CD4-positive, alpha-beta T cell treated with Interleukin-17A for 4 hours (primary cell): ENCODE data around the gene TBC1D22B.

ENCODE experiments used
- DNase-seq: peaks from one replicate; pipeline ENCODE4 v3.0.0-alpha.2; 2020; ENCODE audit warnings: mixed read lengths

Gene TBC1D22B

GRCh38 chr6:37239950-37240713 is 17.4 kb upstream of the TBC1D22B start:
- peak; percentile 70 for DNase-seq

DNA sequence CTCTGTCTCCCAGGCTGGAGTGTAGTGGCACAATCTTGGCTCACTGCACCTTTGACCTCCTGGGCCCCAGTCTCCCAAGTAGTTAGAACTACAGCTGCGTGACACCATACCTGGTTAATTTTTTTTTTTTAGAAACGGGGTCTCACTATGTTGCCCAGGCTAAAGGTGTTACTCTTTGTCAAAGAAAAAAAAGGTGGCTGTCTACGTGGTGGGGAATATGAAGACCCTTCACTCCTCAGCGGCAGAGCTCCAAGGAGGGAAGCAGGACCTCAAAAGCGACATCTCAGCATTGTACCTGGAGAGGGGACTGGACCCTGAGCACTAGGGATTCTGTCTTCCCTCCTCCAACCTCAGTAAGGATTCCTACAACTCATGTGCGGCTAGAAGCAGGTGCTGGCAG is 16.4 kb upstream of the TBC1D22B start:
- DNase-seq, result no peak

GRCh38 chr6:37241775-37242428 is 15.7 kb upstream of the TBC1D22B start:
- DNase-seq, result no peak

GRCh38 chr6:37242429-37243052 is 15.0 kb upstream of the TBC1D22B start:
- no peak for DNase-seq

DNA sequence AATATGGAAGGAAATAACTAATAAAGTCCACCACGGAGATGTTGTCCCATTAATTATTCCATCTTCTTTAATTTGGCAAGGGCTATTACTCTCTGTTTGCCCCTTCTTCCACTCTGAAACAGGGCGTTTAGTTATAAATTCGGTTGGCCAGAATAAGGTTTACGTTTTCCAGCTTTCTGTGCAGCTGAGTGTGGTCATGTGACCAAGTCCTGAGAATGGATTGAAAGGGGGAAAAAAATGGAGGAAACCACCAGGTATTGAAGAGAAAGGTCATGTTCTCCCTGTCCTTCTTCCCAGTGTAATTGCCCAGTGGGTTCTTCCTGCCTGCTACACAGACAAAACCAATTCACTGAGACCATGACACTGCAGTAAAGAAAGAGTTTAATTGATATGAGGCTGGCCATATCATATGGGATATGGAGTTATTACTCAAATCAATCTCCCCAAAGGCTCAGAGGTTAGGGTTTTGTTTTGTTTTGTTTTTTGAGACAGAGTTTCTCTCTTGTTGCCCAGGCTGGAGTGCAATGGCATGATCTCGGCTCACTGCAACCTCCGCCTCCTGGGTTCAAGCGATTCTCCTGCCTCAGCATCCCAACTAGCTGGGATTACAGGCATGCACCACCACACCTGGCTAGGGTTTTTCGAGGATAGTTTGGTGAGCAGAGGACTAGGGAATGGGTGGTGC is 14.3 kb upstream of the TBC1D22B start:
- no peak for DNase-seq

DNA sequence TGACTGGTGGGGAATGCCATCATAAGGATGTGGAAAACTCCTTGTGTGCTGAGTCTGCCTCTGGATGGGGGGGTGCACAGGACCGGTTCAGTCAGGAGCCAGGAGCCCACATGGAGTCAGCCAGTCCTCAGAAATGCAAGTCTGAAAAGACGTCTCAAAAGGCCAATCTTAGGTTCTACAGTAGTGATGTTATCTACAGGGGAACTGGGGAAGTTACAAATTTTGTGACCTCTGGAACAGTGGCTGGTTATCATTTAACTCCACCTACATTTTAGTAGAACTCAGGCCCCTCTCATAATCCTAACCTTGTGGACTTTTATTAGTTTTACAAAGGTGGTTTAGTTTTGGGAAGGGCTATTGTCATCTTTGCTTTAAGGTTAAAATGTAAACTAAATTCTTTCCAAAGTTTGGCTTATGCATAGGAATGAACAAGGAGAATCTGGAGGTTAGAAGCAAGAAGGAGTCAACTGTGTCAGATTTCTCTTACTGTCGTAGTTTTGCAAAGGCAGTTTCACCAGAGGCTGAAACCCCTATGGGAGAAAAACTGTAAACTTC is 13.7 kb upstream of the TBC1D22B start:
- no peak for DNase-seq

DNA sequence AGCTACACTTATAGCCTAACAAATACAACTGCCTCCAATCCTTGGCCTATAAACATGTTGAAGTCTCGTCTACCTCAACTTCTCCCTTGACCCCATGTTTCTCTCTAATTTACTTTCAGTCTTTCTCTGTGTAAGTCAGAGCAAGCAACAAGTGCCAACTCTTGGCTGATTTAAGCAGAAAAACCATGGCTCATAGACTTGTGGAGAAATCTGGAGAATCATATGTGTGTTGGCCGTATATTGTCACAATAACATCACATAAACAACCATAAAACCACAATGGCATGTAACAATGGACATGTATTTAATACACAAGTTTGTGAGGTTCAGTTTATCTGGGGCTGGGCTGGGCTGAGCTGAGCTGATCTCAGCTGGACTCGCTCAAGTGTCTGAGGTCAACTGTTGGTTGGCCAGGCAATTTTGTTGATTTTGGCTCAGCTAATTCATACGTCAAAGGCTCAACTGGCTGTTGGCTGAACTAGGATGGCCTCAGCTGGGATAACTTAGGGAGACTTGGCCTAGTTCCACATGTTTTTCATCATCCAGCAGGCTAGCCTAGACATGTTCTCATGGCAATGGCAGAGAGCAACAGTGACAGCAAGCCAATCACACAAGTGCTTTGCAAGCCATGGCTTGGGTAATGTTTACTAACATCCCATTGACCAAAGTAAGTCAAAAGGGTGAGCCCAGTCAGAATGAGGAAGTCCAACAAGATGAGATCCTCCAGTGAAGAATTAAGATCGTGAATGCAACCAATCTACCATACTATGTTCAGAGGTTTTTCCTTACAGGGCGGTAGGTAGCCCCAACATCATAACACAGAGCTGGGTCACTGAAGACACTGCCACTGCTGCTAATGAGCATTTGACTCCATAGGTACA is 12.9 kb upstream of the TBC1D22B start:
- no peak for DNase-seq

DNA sequence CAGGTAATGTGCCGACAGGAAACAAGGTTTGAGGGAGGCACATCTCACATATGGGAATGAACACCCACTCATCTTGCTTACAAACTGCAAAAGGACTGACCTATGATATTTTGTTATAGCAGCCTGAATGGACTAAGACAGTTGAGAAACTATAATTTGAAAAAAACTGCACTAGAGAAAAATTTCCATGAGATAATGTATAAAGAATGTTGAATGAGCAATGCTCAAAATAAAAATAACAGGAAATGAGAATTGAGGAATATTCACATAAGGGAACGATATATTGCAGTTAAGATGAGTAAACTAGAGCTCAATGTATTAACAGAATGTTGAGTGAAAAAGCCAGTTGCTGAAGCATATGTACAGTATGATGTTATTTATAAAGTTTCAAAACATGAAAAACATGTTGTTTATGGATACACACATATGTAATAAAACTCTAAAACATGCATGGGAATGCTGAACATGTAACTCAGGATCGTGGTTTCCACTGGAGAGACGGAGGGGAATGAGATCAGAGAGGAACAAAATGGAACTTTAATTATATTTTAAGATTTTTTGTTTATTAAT is 6.3 kb upstream of the TBC1D22B start:
- no peak for DNase-seq

GRCh38 chr6:37253486-37254007 is 4.0 kb upstream of the TBC1D22B start:
- DNase-seq, result no peak

DNA sequence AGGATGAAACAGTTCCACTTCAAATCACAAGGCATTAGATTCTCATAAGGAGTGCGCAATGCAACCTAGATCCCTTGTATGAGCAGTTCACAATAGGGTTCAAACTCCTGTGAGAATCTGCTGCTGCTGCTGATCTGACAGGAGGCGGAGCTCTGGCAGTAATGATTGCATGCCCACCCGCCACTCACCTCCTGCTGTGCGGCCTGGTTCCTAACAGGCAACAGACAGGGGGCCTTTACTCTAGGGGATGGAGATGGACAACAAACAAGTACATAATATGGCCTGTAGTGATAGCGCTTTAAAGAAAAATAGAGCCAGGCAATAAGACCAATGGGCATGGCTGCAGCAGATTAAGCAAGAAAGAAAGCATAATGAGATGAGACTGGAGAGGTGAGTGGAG is 2.7 kb upstream of the TBC1D22B start:
- no peak for DNase-seq

DNA sequence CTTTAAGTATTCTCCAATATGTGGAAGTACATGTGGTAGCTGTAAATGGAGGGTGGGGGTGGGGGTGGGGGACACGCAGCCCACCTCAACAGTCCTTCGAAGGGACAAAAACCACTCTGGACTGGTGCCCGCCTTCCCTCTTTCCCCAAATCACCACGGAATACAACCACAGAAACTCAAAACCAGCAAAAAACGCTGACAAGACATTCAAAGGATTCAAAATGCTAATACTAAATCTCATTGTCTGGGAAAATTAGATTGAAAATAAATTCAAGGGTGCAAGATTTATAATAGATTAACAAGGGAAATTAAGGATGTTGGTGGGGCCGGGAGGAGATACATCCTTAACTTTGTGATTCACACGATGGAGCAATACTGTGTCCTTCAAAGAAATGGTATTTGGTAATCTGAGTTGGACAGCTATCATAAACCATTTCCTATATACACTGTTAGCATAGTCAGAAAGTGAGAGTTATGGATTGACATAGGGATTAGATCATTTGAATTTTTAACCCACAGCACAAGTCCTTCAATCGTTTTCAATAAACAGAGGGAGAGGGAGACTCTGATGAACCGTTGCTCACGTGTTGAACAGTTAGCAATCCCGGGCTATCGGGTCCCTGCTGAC is 766 bp upstream of the TBC1D22B start:
- no peak for DNase-seq

GRCh38 chr6:37257320-37257633 is 295 bp upstream of the TBC1D22B start:
- DNase-seq, result no peak

GRCh38 chr6:37258405-37259105 is 983 bp downstream of the TBC1D22B start:
- no peak for DNase-seq

GRCh38 chr6:37259191-37259590 is 1.6 kb downstream of the TBC1D22B start:
- no peak for DNase-seq

DNA sequence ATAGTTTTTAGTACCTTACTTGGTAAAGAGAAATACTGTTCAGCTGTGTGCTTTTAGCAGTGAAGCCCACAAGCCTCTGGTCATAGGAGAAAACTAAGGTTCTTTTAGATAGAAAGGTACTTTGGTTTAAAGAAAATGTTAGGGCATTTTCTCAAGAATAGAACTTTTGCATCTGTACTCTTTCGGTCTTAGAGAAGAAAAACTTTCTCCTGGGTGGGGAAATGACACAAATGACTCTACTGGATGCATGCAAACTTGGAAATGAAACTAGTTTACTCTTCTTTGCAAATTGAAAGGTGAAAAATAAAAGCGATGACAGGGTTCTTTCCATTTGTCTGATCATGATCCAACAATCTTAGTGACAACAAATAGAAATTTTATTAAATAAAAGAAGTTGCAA is 2.5 kb downstream of the TBC1D22B start:
- DNase-seq, result no peak

DNA sequence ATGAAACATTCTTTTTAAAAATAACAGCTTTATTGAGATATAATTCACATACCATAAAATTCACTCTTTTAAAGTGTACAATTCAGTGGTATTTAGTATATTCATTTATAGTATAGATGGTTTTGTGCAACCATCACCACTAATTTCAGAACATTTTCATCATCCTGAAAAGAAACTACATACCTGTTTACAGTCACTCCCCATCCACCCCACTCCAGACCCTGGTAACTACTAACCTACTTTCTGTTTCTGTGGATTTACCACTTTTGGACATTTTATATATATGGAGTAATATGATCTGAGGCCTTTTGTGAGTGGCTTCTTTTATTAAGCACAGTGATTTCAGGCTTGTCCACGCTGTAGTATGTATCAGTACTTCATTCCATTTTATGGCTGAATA is 2.9 kb downstream of the TBC1D22B start:
- no peak for DNase-seq

- DNase-seq, result no peak
Observed at GRCh38 chr6:37261198-37261597, 3.6 kb downstream of the TBC1D22B start.

DNA sequence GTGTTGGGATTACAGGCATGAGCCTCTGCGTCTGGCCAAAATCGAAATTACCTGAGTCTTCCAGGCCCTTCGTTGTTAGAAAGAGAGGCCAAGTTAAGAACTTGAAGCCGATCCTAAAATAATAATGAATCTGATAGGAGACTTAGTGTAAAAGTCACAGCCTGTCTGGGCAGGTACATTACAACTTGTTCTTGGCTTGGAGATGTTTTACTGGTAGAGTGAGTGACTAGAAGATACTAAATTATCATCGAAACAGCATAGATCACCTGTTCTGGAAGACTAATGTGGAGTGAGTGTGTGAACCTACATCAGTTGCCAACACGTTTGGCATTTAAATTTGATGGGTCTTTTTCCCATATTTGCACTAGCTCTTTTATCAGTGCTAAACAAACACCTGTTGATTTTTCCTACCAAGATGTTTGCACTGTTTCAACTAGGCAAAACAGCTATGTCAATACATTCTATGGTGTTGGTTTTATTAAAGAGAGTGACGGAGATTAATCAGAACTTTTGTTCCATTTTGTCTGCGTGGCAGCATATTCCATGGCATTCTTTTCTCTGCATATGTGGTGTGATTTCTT is 5.0 kb downstream of the TBC1D22B start:
- no peak for DNase-seq

- no peak for DNase-seq
Observed at GRCh38 chr6:37265001-37265400, 7.4 kb downstream of the TBC1D22B start.

GRCh38 chr6:37265860-37266259 is 8.3 kb downstream of the TBC1D22B start:
- no peak for DNase-seq
